ENCODE measurements around the gene FOXP1.

FOXP1 gene

GRCh38 chr3:71505767-71506350 lies 77.7 kb downstream of the FOXP1 start:
- no peak for DNase-seq (ENCODE audit: low spot score)

DNA sequence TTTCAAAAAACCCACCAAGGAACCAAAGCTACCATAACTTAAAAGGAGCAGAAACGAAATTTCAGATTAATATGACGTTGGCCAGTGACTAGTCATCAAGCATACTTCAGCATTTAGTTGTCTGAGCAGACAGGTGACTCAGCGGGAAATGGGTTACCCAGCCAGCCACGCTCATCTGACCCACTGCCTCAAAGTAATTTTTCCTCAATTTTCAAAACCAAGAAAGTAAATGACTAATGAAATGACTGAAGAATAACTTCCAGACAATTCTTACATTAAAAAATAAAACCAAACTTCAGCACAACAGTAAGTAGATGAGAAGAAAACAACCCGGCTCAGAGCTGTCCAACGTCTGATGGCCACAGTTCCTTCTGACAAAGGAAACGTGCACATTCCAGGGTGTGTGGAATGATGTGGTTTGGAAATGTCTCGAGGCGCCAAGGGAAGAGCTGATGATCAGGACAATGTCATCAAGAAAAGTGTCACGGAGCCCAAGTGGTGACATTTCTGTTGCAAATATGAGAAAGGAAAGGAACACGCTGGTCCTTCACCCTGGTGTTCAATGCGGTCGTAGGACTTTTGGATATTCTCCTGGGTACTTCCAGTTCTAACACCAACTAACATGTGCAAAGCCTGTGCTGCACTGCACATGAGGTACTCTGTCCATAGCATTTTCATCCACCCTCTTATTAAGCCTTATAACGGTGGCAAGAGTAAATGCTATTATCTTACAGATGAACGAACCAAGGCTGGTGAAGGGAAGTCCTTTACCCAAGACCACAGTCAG lies 79.1 kb downstream of the FOXP1 start:
- DNase-seq (ENCODE audit: low spot score), result peak; percentile 32

GRCh38 chr3:71503525-71504249 lies 79.8 kb downstream of the FOXP1 start:
- no peak for DNase-seq (ENCODE audit: low spot score)

- DNase-seq (ENCODE audit: low spot score), result no peak
These were observed 81.4 kb downstream of the FOXP1 start for GRCh38 chr3:71502066-71502625.

- DNase-seq (ENCODE audit: low spot score), result no peak
These were observed 82.8 kb downstream of the FOXP1 start for GRCh38 chr3:71500696-71501095.

DNA sequence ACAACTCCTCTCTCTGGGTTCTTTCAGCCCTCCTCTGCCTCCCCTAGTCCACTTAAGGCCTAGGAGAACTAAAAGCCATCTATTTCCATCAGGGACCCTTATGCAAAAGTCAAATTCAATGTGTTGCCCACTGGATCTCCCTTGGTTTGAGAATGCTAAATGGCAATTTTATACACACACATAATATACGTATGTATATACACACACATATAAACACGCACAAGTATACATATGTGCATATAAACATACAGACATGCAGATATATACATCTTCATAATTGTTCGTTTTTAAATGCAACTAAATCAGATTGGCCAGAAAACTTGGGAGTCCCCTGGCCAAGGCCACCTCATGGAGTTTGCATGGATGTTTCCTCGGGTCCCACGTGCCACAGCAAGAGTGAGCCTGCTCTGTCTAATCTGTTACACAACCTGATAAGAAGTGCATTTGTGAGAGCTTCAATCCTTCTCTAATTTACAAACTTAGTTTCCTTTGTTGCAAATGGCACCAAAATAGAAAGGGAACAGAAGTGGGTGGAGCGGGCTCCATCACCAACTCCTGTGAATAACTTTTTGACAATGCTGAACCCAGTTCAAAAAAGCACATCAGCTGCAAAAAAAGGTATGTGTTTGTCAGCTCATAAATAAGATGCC lies 84.2 kb downstream of the FOXP1 start:
- DNase-seq (ENCODE audit: low spot score), result no peak

GRCh38 chr3:71498543-71498942 lies 85.0 kb downstream of the FOXP1 start:
- no peak for DNase-seq (ENCODE audit: low spot score)

DNA sequence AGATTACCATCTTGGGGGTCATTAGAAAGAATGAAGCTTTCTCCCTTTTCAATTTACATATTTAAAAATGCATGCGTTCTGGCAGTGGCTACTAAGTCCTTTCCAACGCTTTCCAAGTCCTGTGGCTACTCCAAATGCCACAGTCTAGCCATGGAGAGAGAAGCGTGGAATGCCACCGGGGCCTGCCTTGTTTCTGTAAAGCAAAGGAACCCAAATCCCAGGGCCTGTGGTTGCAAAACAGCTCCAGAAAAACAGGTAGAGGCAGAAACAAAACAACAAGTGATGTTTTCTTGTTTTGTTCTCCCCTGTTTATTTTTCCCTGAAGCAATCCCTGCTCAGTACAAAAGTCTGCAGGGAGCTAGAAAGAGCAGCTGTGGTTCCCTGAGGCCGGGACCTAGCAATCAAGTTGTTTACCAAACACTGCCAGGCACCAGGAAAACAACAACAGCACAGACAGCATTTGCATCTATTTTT lies 85.5 kb downstream of the FOXP1 start:
- DNase-seq (ENCODE audit: low spot score), result no peak

- DNase-seq (ENCODE audit: low spot score), result no peak
These were observed 86.1 kb downstream of the FOXP1 start for GRCh38 chr3:71497367-71497897.

DNA sequence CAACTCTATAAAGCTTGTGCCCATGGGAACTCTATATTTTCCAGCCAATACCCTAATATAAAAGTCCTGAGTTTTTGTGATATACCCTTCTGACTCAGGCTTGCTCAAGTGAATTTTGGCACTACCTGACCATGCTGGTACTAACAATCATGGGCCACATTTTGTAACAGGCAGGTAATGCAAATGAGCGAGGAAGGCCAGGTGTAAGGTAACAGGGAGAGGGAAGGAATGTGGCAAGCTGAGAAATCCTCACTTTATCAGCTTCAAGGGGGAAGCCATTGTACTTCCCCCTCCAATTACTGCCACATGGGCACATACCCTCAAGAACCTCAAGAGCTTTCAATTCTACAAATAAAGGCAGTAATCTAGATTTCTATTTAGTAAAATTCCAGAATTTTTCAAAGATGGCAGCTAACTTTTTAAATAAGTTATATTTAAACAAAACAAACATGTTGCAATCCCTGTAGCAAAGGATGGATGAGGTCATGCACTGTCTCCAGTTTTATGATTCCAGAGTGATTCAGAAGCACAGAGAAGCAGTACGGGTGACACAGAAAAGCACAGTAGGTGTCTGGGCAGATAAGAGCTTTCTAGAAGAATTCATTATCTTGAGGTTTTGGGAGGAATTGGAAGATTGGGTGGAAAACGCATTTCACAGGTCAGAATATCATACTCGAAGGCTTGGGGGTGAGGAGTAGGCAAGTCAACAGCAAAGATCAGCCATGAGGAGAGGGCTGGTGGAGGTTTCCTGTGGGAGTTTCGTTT lies 87.6 kb downstream of the FOXP1 start:
- no peak for DNase-seq (ENCODE audit: low spot score)

GRCh38 chr3:71494212-71494611 lies 89.3 kb downstream of the FOXP1 start:
- DNase-seq (ENCODE audit: low spot score), result no peak

GRCh38 chr3:71492974-71493771 lies 90.4 kb downstream of the FOXP1 start:
- peak; percentile 75 for DNase-seq (ENCODE audit: low spot score)

- peak; percentile 61 for DNase-seq (ENCODE audit: low spot score)
These were observed 91.0 kb downstream of the FOXP1 start for GRCh38 chr3:71492566-71492965.

DNA sequence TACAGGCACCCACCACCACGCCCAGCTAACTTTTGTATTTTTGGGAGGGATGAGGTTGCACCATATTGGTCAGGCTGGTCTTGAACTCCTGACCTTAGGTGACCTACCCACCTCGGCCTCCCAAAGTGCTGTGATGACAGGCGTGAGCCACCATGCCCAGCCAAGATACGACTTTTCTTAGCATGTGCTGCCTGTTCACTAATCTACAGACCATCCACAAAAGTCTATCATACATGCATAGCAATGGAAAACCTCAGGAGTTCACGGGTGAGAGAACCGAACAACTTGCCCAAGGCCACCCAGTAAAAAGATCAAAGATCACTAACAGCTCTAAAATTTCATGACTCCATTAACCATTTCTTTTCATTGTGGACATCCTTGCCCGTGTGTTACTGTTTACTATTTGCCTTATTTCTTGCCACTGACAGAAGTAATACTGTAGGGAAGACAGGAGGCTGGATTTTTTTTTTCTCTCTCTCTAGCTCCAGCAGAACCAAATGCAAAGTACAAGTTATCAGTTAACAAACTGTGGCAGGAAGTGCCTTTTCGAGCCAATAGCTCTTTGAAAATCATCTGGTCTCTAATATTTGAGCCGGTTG lies 92.3 kb downstream of the FOXP1 start:
- DNase-seq (ENCODE audit: low spot score), result no peak

- DNase-seq (ENCODE audit: low spot score), result no peak
These were observed 92.8 kb downstream of the FOXP1 start for GRCh38 chr3:71490692-71491091.

DNA sequence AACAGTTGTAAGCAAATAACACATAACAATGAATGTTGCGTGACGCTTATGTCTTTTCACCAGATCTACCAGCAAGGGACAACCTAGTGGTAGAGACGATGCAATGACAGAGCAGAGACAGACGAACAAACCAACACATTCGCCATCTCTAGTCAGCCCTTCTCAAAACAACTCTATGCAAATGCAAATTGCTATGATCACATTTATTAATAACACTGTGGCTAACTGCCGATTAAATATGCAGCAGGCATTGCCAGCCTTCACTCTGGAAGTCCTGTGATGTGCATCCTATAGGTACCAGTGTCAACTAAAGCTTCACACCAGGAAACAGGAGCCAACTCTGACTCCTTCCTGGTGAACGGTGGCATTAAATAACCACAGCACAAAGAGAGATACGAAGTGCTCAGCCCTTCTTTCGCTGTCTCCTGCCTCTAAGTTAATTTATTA lies 94.2 kb downstream of the FOXP1 start:
- peak; percentile 56 for DNase-seq (ENCODE audit: low spot score)

DNA sequence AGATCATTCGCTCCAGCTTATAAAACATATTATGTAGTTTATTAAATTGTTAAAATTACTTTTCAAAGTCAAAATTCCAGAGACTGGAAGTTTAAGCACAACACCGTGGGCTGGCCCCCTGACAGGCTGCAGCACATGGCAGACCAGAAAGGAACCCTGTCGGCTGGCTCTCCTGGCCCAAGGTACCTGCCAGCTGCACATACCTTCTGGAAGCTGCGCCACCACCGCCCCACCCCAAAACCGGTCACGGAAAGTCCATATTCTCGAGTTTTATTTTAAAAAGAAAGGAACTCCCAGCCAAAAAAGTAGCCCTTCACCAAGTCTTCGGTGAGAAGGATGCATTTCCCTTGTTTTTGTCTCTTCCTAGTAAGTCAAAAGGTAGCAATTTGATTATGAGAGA lies 94.6 kb downstream of the FOXP1 start:
- no peak for DNase-seq (ENCODE audit: low spot score)

GRCh38 chr3:71488391-71488809 lies 95.1 kb downstream of the FOXP1 start:
- DNase-seq (ENCODE audit: low spot score), result no peak

- no peak for DNase-seq (ENCODE audit: low spot score)
These were observed 96.1 kb downstream of the FOXP1 start for GRCh38 chr3:71487418-71487817.

- peak; percentile 58 for DNase-seq (ENCODE audit: low spot score)
These were observed 96.7 kb downstream of the FOXP1 start for GRCh38 chr3:71486831-71487230.
